ENCODE results near the gene LRRN4CL. TPM values are rescaled to one million over a fixed set of nuclear protein-coding genes. Genes with fewer than 3 reads are reported as not detected.
"Not testable (repeated sequence)": the region's sequence is repeated elsewhere in the genome, so short reads cannot be mapped to it uniquely, and the experiment has no call there.

The LRRN4CL gene
- total and polyA plus RNA-seq, 2 of the 8 experiments (the other 6 are each of a cell fraction or from before 2014, with no cell fraction given) = 0.05 to 0.26 TPM

DNA sequence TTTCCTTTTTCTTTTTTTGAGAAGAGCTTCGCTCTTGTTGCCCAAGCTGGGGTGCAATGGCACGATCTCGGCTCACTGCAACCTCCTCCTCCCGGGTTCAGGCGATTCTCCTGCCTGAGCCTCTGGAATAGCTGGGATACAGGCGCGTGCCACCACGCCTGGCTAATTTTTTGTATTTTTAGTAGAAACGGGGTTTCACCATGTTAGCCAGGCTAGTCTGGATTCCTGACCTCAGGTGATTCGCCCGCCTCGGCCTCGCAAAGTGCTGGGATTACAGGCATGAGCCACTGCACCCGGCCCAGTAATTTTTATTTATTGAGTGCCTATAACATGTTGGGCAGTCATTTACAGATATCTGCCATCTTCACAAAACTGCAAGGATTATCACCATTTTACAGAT, 40.7 kb upstream of the LRRN4CL start:
- not testable (repeated sequence) for H3K79me1 ChIP-seq (ENCODE audit: low read depth, low read length); H3K9ac ChIP-seq (replicated peaks in 1 of 4; ENCODE audit: extremely low read depth in 1 of 4, low read depth in 3 of 4, low read length in 3 of 4); H4K91ac ChIP-seq (replicated peaks; ENCODE audit: insufficient read length, low read length); H3K9me3 ChIP-seq (ENCODE audit: insufficient read depth in 2 of 2, low read depth in 1 of 2, low read length in 1 of 2); H3K27me3 ChIP-seq (replicated peaks in 1 of 4; ENCODE audit: control insufficient read depth in 3 of 4, extremely low read depth in 1 of 4, insufficient read depth in 3 of 4, low read length in 3 of 4); H3K4me1 ChIP-seq (replicated peaks in 1 of 4; ENCODE audit: control insufficient read depth in 3 of 4, insufficient read depth in 4 of 4, low read length in 3 of 4); H3K23ac ChIP-seq (ENCODE audit: insufficient read length); H2BK20ac ChIP-seq (ENCODE audit: low read length); FAIRE-seq; H4K8ac ChIP-seq (ENCODE audit: extremely low read depth, insufficient read depth, low read length); H3K4ac ChIP-seq (replicated peaks; ENCODE audit: insufficient read length, low read depth, low read length); H3K56ac ChIP-seq (replicated peaks; ENCODE audit: insufficient read length, low read depth, low read length); H2BK15ac ChIP-seq (ENCODE audit: low read length); H3K18ac ChIP-seq (ENCODE audit: extremely low read depth, low read length); H2BK5ac ChIP-seq (ENCODE audit: low read depth, low read length); H2AFZ ChIP-seq (ENCODE audit: low read length); H2BK120ac ChIP-seq (replicated peaks; ENCODE audit: low read depth, low read length); H2AK5ac ChIP-seq (ENCODE audit: low read depth, low read length); H2BK12ac ChIP-seq (ENCODE audit: low read depth, low read length); H4K5ac ChIP-seq (ENCODE audit: insufficient read length, low read depth, low read length); DNase-seq (ENCODE audit: low read depth in 1 of 2, low spot score in 2 of 2); H3K14ac ChIP-seq (ENCODE audit: insufficient read length); H3K27ac ChIP-seq (ENCODE audit: low read depth, low read length)
- Histone ChIP-seq H3K23me2 (ENCODE audit: low read depth, low read length) (peaks cover 16% of the 10 kb centered on the region), H3K4me2 (ENCODE audit: insufficient read depth in 1 of 2, low read depth in 2 of 2, low read length in 2 of 2) (peak overlapping the region; percentile 34 to 93; a peak in 2 of 4 replicates), H4K20me1 (replicated peaks in 1 of 2; ENCODE audit: control insufficient read depth in 1 of 2, insufficient read depth in 2 of 2, low read length in 2 of 2) (peaks cover 4 to 12% of the 10 kb centered on the region in 2 experiments), H3K79me2 (ENCODE audit: control insufficient read depth in 1 of 2, insufficient read depth in 2 of 2, low read length in 2 of 2) (peaks cover 15 to 50% of the 10 kb centered on the region in 2 experiments), H3K4me3 (ENCODE audit: extremely low read depth in 1 of 4, insufficient read depth in 2 of 4, low read depth in 3 of 4, low read length in 4 of 4) (peak overlapping the region in 1 of 4 experiments; percentile 87; a peak in 1 of 8 replicates), H3K36me3 (ENCODE audit: control insufficient read depth in 2 of 4, insufficient read depth in 4 of 4, low read length in 3 of 4) (peaks cover 1 to 14% (median 4%) of the 10 kb centered on the region in 4 experiments; a peak in 6 of 8 replicates)
- ChIA-PET CTCF (ENCODE audit: partially characterized antibody) (interaction anchor here (0.5 to 6.1 kb wide), 12 partner anchors 11 to 440 kb away, joined by 3 to 45 read pairs (median 4); partner anchors contain the start of genes LBHD1, TAF6L, TMEM179B and ZBTB3), POLR2A (ENCODE audit: partially characterized antibody) (interaction anchor here (0.8 to 10.9 kb wide), 11 partner anchors 9 to 124 kb away, joined by 3 to 192 read pairs (median 6); partner anchors contain the start of genes BSCL2, GNG3, TAF6L and TMEM179B)
- 86% methylated on average over 14 of the region's 14 CpGs; no CpG with 5 or more reads in 1 of the 2 experiments for WGBS, 2 experiments (ENCODE audit: extremely low coverage in 1 of 2, insufficient coverage in 1 of 2, insufficient read length in 1 of 2, insufficient replicate concordance in 2 of 2, low coverage in 1 of 2, low lambda C conversion rate in 2 of 2, missing lambda C conversion rate in 1 of 2)

Measured in H1 (cell line).